Fibroblast of lung (primary cell): ENCODE results near the gene OR6B2.

ENCODE experiments used
- EZH2 ChIP-seq: IDR thresholded peaks from 2 replicates; pipeline ENCODE4 v1.5.1; 2012; ENCODE audit warnings: low read length, control low read depth, mild to moderate bottlenecking; ENCODE audit errors: missing control alignments
- TF ChIP-seq, protein P1 (sequence below), 2 donors: IDR thresholded peaks in 1 of 2; conservative IDR thresholded peaks in 1 of 2; 1 replicate in 1 of 2; 2 replicates in 1 of 2; pipeline ENCODE4 v1.5.1; 2011 to 2012; ENCODE audit warnings: low read length in 2 of 2, control low read depth in 1 of 2, inconsistent platforms in 1 of 2, low read depth in 1 of 2, mild to moderate bottlenecking in 1 of 2

DNA sequence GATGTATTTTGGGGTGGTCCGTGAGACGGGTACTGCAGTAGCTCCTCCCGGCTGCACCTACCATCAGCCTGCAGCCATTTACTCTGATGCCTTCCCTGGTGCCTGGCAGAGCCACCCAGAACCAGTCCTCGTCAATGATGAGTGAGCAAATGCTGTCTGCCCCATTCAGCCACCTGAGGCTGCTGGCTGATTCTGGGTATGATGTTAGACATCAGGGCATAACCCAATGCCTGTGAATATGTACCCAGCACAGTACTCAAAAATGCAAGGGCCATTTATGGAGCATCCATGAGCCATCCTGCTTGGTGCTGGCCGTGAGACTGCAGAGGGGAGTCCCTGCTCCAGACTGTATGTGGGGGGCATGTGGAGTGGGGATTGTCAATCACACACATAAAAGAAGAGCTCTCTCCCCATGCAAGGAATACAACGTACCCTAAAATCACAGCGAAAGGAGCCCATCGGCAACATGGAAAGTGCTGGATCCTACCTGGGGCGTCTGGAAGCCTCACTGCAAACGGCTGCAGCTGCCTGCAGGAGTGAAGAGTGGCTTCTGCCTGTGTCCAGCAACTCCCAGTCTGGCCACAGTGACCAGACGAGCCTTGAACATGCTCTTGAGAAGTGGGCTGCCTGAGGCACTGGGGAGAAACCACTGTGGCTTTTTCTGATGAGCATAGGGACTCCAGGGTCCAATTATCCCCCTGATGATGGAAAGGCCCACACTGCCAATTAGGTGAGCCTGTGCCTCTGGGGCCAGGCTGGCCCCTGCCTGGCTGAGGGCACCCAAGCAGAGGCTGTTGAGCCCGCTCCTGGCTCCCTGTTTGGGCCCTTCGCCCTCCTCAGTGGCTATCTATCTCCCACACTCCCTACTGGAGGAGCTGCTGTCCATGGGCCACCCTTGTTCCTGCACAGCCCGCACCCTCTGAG lies 2.4 kb upstream of the OR6B2 start:
- TF ChIP-seq, protein P1, sequence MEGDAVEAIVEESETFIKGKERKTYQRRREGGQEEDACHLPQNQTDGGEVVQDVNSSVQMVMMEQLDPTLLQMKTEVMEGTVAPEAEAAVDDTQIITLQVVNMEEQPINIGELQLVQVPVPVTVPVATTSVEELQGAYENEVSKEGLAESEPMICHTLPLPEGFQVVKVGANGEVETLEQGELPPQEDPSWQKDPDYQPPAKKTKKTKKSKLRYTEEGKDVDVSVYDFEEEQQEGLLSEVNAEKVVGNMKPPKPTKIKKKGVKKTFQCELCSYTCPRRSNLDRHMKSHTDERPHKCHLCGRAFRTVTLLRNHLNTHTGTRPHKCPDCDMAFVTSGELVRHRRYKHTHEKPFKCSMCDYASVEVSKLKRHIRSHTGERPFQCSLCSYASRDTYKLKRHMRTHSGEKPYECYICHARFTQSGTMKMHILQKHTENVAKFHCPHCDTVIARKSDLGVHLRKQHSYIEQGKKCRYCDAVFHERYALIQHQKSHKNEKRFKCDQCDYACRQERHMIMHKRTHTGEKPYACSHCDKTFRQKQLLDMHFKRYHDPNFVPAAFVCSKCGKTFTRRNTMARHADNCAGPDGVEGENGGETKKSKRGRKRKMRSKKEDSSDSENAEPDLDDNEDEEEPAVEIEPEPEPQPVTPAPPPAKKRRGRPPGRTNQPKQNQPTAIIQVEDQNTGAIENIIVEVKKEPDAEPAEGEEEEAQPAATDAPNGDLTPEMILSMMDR (conservative IDR thresholded peaks at IDR 0.05 in 1 of 2, IDR thresholded peaks at IDR 0.05 in 1 of 2; ENCODE audit: low read depth in 1 of 2, low read length in 2 of 2): no peak
- TF ChIP-seq EZH2: no peak
